Ectodermal cell (in vitro differentiated cells): ENCODE data around the gene LDLR.
"Not testable (repeated sequence)": the region's sequence is repeated elsewhere in the genome, so short reads cannot be mapped to it uniquely, and the experiment has no call there.

Source experiments
- H3K27ac ChIP-seq: 2 replicates; pipeline ENCODE4 v1.7.0; 2013; ENCODE audit warnings: mild to moderate bottlenecking, low read depth, low read length; ENCODE audit not compliant: insufficient read depth, poor library complexity, severe bottlenecking
- H3K27me3 ChIP-seq: 2 replicates; pipeline ENCODE4 v1.7.0; 2013; ENCODE audit warnings: mild to moderate bottlenecking, low read length; ENCODE audit not compliant: insufficient read depth, control insufficient read depth, poor library complexity, severe bottlenecking
- H3K36me3 ChIP-seq: one replicate; pipeline ENCODE4 v1.7.0; 2013; ENCODE audit warnings: low read length; ENCODE audit not compliant: control insufficient read depth, insufficient read depth
- H3K4me1 ChIP-seq: one replicate; pipeline ENCODE4 v1.7.0; 2013; ENCODE audit warnings: low read length; ENCODE audit not compliant: control insufficient read depth, insufficient read depth
- H3K4me3 ChIP-seq: 2 replicates; pipeline ENCODE4 v1.7.0; 2013; ENCODE audit warnings: low read depth, low read length, control low read depth; ENCODE audit not compliant: insufficient read depth
- H3K9me3 ChIP-seq: 2 replicates; pipeline ENCODE4 v1.7.0; 2013; ENCODE audit warnings: mild to moderate bottlenecking, low read length, moderate library complexity; ENCODE audit not compliant: control insufficient read depth
- WGBS, 2 experiments: methylation state at CpG; one replicate each; pipeline ENCODE4 v1.1.7; 2013; ENCODE audit warnings: missing lambda C conversion rate in 2 of 2; 5-methylcytosine and 5-hydroxymethylcytosine counted together

LDLR gene

DNA sequence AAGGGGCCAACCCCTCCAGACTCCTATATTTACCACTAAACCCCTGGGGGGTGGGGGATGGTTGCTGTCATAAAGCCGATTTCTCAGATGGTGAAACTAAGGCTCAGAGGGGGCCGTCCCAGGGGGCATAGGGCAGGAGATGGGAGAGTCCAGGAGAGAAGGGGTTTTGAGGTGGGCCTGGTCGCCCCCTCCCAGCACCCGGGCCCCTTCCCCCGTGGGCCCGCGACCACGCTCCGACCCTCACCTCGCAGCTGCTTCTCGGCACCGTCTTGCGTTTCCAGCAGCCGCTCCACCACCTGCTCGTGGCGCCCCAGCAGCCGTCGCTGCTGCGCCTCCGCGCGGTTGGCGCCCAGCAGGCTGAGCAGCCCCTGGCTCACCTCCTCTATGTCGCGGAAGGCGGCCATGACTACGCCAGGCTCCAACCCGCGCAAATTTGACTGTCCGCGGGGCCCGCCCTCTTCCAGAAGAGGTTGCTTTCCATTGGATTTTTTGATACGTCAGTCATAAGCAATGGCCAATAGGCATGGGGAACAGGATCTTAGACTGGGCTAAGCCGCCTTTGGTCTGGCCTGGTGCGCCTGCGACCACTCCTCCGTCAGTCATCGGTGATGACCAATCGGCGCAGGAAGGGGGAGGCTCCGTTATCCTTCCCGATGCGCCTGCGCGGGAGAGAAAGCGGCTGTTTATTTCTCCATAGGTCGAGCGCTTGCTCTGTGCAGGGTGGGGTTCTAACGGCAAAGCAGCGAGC lies 66.3 kb downstream of the LDLR start, which contains the start of gene SPC24:
TSS of gene SPC24 (minus strand) at position 410 of the 748 bp plus-strand sequence. CDS start at position 404, 6 bp downstream.
- 0 to 1% methylated on average over 50 of the region's 50 CpGs for WGBS, 2 experiments
- Histone ChIP-seq H3K36me3 (no peaks in the 10 kb centered on the region), H3K27me3 (no peaks in the 10 kb centered on the region), H3K4me1 (no peaks in the 10 kb centered on the region), H3K27ac (no peak within 1 kb of the TSS), H3K9me3 (no peaks in the 10 kb centered on the region), H3K4me3 (peak within 1 kb of the TSS; percentile 99)

GRCh38 chr19:11159598-11160439 lies 70.6 kb downstream of the LDLR start:
- Histone ChIP-seq H3K27me3 (no peaks in the 10 kb centered on the region), H3K4me3 (no peak overlapping the region), H3K27ac (no peak overlapping the region), H3K4me1 (no peaks in the 10 kb centered on the region), H3K36me3 (no peaks in the 10 kb centered on the region), H3K9me3 (no peaks in the 10 kb centered on the region)
- WGBS, 2 experiments, result 90 to 92% methylated on average over 14 to 16 of the region's 16 CpGs

DNA sequence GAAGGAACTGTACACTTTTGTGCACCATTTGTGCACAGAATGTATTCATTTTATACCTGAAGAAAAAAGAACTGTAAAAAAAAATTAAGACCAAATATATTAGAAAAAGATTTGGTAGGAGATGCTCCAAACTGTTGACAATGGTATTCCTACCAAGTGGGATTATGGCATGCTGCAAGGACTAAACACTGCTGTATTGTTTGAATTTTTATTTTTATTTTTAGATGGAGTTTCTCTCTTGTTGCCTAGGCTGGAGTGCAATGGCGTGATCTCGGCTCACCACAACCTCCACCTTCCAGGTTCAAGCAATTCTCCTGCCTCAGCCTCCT lies 71.1 kb downstream of the LDLR start:
- not testable (repeated sequence) for H3K4me1 ChIP-seq, H3K9me3 ChIP-seq, H3K27ac ChIP-seq, H3K27me3 ChIP-seq, H3K36me3 ChIP-seq, H3K4me3 ChIP-seq
- 83 to 100% methylated on average over 2 of the region's 2 CpGs for WGBS, 2 experiments

DNA sequence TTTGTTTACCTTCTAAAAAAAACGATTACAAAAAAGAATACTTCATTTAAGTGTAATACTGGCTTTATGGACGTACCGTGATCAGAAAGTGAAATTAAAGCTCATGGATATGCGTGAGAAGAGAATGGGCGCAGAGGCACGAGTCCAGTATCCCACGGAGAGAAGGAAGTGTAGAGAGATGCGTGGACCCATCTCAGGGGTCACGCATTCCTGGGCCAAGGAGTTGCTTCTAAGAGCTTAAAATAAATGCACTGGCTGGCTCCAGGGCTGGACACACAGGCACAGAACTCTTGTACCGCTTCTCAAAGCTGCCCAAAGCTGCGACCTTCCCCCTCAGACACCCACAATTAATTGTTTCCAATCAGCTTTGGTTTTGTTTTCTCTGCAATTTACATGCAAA lies 75.0 kb downstream of the LDLR start:
- Histone ChIP-seq H3K9me3 (no peaks in the 10 kb centered on the region), H3K4me1 (no peaks in the 10 kb centered on the region), H3K36me3 (peaks cover 4% of the 10 kb centered on the region), H3K27me3 (no peaks in the 10 kb centered on the region), H3K27ac (no peak overlapping the region), H3K4me3 (no peak overlapping the region)
- 92 to 94% methylated on average over 10 to 11 of the region's 11 CpGs for WGBS, 2 experiments

GRCh38 chr19:11164879-11165406 lies 75.7 kb downstream of the LDLR start:
- no peak overlapping the region for H3K4me3 ChIP-seq
- H3K27me3 ChIP-seq, result no peaks in the 10 kb centered on the region
- no peaks in the 10 kb centered on the region for H3K9me3 ChIP-seq
- WGBS, 2 experiments, result 90 to 91% methylated on average over 17 of the region's 17 CpGs
- H3K36me3 ChIP-seq, result peaks cover 4% of the 10 kb centered on the region
- H3K4me1 ChIP-seq, result no peaks in the 10 kb centered on the region
- H3K27ac ChIP-seq, result peak overlapping the region; percentile 26

DNA sequence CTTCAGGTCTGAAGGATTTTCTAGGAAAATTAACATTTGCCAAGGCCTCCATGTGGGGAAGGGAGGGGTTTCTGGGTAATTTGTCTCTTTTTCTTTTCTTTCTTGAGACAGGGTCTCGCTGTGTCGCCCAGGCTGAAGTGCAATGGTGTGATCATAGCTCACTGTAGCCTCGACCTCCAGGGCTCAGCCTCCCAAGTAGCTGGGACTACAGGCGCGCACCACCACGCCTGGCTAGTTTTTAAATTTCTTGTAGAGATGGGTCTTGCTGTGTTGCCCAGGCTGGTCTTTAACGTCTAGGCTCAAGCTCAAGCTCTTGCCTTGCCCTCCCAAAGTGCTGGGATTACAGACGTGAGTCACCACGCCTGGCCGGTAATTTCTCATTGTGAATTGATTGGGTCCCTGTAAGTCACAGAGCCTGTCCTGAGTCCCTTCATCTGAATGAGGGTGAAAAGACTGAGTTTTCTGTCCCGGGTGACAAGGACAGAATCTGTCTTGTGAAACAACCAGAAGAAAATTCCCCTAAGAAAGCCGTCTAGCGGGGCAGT lies 76.3 kb downstream of the LDLR start:
- WGBS, 2 experiments, result 95% methylated on average over 12 to 13 of the region's 13 CpGs
- no peak overlapping the region for H3K27ac ChIP-seq

GRCh38 chr19:11166281-11167142 lies 77.2 kb downstream of the LDLR start:
- H3K27ac ChIP-seq, result no peak overlapping the region
- H3K9me3 ChIP-seq, result no peaks in the 10 kb centered on the region
- no peaks in the 10 kb centered on the region for H3K4me1 ChIP-seq
- H3K36me3 ChIP-seq, result peaks cover 4% of the 10 kb centered on the region
- 89 to 90% methylated on average over 26 of the region's 26 CpGs for WGBS, 2 experiments
- H3K4me3 ChIP-seq, result no peak overlapping the region
- no peaks in the 10 kb centered on the region for H3K27me3 ChIP-seq

More for the DNA sequence above, 76.3 kb downstream of the LDLR start:
- Histone ChIP-seq H3K27me3 (no peaks in the 10 kb centered on the region), H3K9me3 (no peaks in the 10 kb centered on the region), H3K36me3 (peaks cover 4% of the 10 kb centered on the region), H3K4me3 (no peak overlapping the region), H3K4me1 (no peaks in the 10 kb centered on the region)

DNA sequence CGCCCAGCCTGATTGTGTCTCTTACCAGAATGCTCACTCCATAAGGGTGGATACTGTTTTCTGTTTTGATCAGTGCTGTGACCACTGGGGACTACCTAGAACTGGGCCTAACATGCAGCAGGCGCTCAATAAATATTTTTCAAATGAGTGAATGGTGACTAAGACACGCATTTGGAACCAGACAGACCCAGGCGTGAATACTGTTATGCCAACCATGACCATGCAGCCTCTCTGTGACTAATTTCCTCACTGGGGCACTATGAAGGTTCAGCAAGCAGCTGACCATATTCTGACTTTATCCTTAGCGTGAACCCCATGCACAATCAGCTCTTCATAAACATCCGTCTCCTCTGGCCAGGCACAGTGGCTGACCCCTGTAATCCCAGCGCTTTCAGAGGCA lies 79.3 kb downstream of the LDLR start:
- Histone ChIP-seq H3K27me3 (no peaks in the 10 kb centered on the region), H3K27ac (no peak overlapping the region), H3K9me3 (no peaks in the 10 kb centered on the region), H3K4me1 (no peaks in the 10 kb centered on the region), H3K4me3 (no peak overlapping the region), H3K36me3 (peaks cover 5% of the 10 kb centered on the region)
- 85 to 90% methylated on average over 7 of the region's 7 CpGs for WGBS, 2 experiments

- WGBS, 2 experiments, result 95 to 97% methylated on average over 31 of the region's 31 CpGs
- Histone ChIP-seq H3K4me1 (no peaks in the 10 kb centered on the region), H3K27me3 (no peaks in the 10 kb centered on the region), H3K36me3 (peaks cover 13% of the 10 kb centered on the region), H3K27ac (no peak overlapping the region), H3K4me3 (no peak overlapping the region), H3K9me3 (no peaks in the 10 kb centered on the region)
These were observed 80.8 kb downstream of the LDLR start for GRCh38 chr19:11169896-11170678.
